Mesenchymal stem cell (in vitro differentiated cells and primary cell): Measurements from ENCODE around the gene FGFBP2.

Experiments used
- DNase-seq: peaks from one replicate; pipeline ENCODE4 v3.0.0-alpha.2; 2013
- H2AFZ ChIP-seq: one replicate; pipeline ENCODE4 v1.6.1; 2013; ENCODE audit warnings: low read depth, mild to moderate bottlenecking, control low read depth, inconsistent platforms, low read length, moderate library complexity
- H2AK5ac ChIP-seq: 2 replicates; pipeline ENCODE4 v1.6.1; 2013; ENCODE audit warnings: low read length, moderate library complexity, mild to moderate bottlenecking, inconsistent platforms; ENCODE audit not compliant: severe bottlenecking
- H2BK120ac ChIP-seq: one replicate; pipeline ENCODE4 v1.6.1; 2013; ENCODE audit warnings: low read depth, mild to moderate bottlenecking, inconsistent platforms, low read length, moderate library complexity
- H2BK12ac ChIP-seq, 2 experiments: one replicate each; pipeline ENCODE4 v1.6.1; 2013; ENCODE audit warnings: inconsistent platforms in 2 of 2, low read length in 2 of 2, mild to moderate bottlenecking in 2 of 2, moderate library complexity in 2 of 2, control low read depth in 1 of 2
- H2BK15ac ChIP-seq: one replicate; pipeline ENCODE4 v1.6.1; 2013; ENCODE audit warnings: mild to moderate bottlenecking, low read depth, inconsistent platforms; ENCODE audit not compliant: poor library complexity, severe bottlenecking
- H2BK5ac ChIP-seq: 2 replicates; pipeline ENCODE4 v1.6.1; 2013; ENCODE audit warnings: low read depth, mild to moderate bottlenecking, low read length, control low read depth, inconsistent platforms; ENCODE audit not compliant: poor library complexity, severe bottlenecking
- H3K14ac ChIP-seq, 2 experiments: one replicate each; pipeline ENCODE4 v1.6.1; 2013; ENCODE audit warnings: inconsistent platforms in 2 of 2, low read length in 2 of 2, control low read depth in 1 of 2, mild to moderate bottlenecking in 1 of 2, moderate library complexity in 1 of 2
- H3K18ac ChIP-seq, 2 experiments: one replicate each; pipeline ENCODE4 v1.6.1; 2013; ENCODE audit warnings: inconsistent platforms in 2 of 2, low read length in 2 of 2, control low read depth in 1 of 2, low read depth in 1 of 2, mild to moderate bottlenecking in 1 of 2
- H3K23ac ChIP-seq, 2 experiments: one replicate each; pipeline ENCODE4 v1.6.1; 2013; ENCODE audit warnings: inconsistent platforms in 2 of 2, low read length in 2 of 2, mild to moderate bottlenecking in 2 of 2, moderate library complexity in 2 of 2, control low read depth in 1 of 2
- H3K27ac ChIP-seq: 2 replicates; pipeline ENCODE4 v1.5.1; 2013; ENCODE audit warnings: mild to moderate bottlenecking, moderate library complexity, low read length, control low read depth, inconsistent platforms; ENCODE audit not compliant: poor library complexity, severe bottlenecking
- H3K27me3 ChIP-seq, 2 experiments: 2 replicates each; pipeline versions ENCODE4 v1.6.1 to v1.7.0; 2013; ENCODE audit warnings: low read length in 2 of 2, mild to moderate bottlenecking in 2 of 2, moderate library complexity in 2 of 2, control low read depth in 1 of 2, inconsistent platforms in 1 of 2; ENCODE audit not compliant: control insufficient read depth in 1 of 2, insufficient read depth in 1 of 2
- H3K36me3 ChIP-seq, 2 experiments: 2 replicates each; pipeline versions ENCODE4 v1.6.1 to v1.7.0; 2013; ENCODE audit warnings: low read length in 2 of 2, control low read depth in 1 of 2, inconsistent platforms in 1 of 2, low read depth in 1 of 2, mild to moderate bottlenecking in 1 of 2; ENCODE audit not compliant: insufficient read depth in 2 of 2, control insufficient read depth in 1 of 2
- H3K4ac ChIP-seq, 2 experiments: one replicate each; pipeline ENCODE4 v1.6.1; 2013; ENCODE audit warnings: inconsistent platforms in 2 of 2, low read length in 2 of 2, mild to moderate bottlenecking in 2 of 2, moderate library complexity in 2 of 2, control low read depth in 1 of 2, low read depth in 1 of 2
- H3K4me1 ChIP-seq: 2 replicates; pipeline ENCODE4 v1.6.1; 2013; ENCODE audit warnings: low read depth, low read length, control low read depth; ENCODE audit not compliant: control insufficient read depth, insufficient read depth
- H3K4me2 ChIP-seq: 2 replicates; pipeline ENCODE4 v1.6.1; 2013; ENCODE audit warnings: low read length, mild to moderate bottlenecking, inconsistent platforms; ENCODE audit not compliant: poor library complexity, severe bottlenecking
- H3K4me3 ChIP-seq, 2 experiments: 2 replicates each; pipeline versions ENCODE4 v1.5.1 to v1.7.0; 2013; ENCODE audit warnings: low read length in 2 of 2, mild to moderate bottlenecking in 2 of 2, control low read depth in 1 of 2, low read depth in 1 of 2; ENCODE audit not compliant: insufficient read depth in 1 of 2
- H3K79me1 ChIP-seq: replicated peaks from 2 replicates; pipeline ENCODE4 v1.6.1; 2013; ENCODE audit warnings: mild to moderate bottlenecking, control low read depth, low read length, inconsistent platforms; ENCODE audit not compliant: poor library complexity, severe bottlenecking
- H3K9ac ChIP-seq: 2 replicates; pipeline ENCODE4 v1.7.0; 2013; ENCODE audit warnings: mild to moderate bottlenecking, low read length, moderate library complexity
- H3K9me3 ChIP-seq: 2 replicates; pipeline ENCODE4 v1.7.0; 2013; ENCODE audit warnings: mild to moderate bottlenecking, low read length; ENCODE audit not compliant: control insufficient read depth
- H4K8ac ChIP-seq: one replicate; pipeline ENCODE4 v1.6.1; 2013; ENCODE audit warnings: inconsistent platforms, mild to moderate bottlenecking, low read length, moderate library complexity
- H4K91ac ChIP-seq: one replicate; pipeline ENCODE4 v1.6.1; 2013; ENCODE audit warnings: mild to moderate bottlenecking, low read length, inconsistent platforms
- WGBS: methylation state at CpG from one replicate; pipeline ENCODE4 v1.1.7; 2013; ENCODE audit warnings: mixed read lengths; 5-methylcytosine and 5-hydroxymethylcytosine counted together

Gene FGFBP2

GRCh38 chr4:15953625-15954024, 9.3 kb downstream of the FGFBP2 start:
- Histone ChIP-seq H3K23ac (no peak overlapping the region), H2BK5ac (no peak overlapping the region), H3K79me1 (no peaks in the 10 kb centered on the region), H3K4me3 (no peak overlapping the region), H4K8ac (no peak overlapping the region), H3K4me1 (peaks cover 2% of the 10 kb centered on the region), H3K36me3 (no peaks in the 10 kb centered on the region), H3K18ac (no peak overlapping the region), H3K9ac (no peak overlapping the region), H2BK120ac (no peak overlapping the region), H2BK15ac (no peak overlapping the region), H3K4me2 (no peak overlapping the region), H2AK5ac (no peak overlapping the region), H3K27ac (no peak overlapping the region), H3K9me3 (no peaks in the 10 kb centered on the region), H3K4ac (no peak overlapping the region), H3K14ac (no peak overlapping the region), H4K91ac (no peak overlapping the region), H2AFZ (no peak overlapping the region), H3K27me3 (no peaks in the 10 kb centered on the region), H2BK12ac (no peak overlapping the region)
- no peak for DNase-seq
- WGBS, result 97% methylated on average over 5 of the region's 5 CpGs

GRCh38 chr4:15951781-15952180, 11.2 kb downstream of the FGFBP2 start:
- H3K9me3 ChIP-seq, result no peaks in the 10 kb centered on the region
- H3K27ac ChIP-seq, result no peak overlapping the region
- H3K4me2 ChIP-seq, result no peak overlapping the region
- H3K23ac ChIP-seq, result no peak overlapping the region
- H3K4me3 ChIP-seq, result no peak overlapping the region
- no peak overlapping the region for H2BK5ac ChIP-seq
- peaks cover 2% of the 10 kb centered on the region for H3K4me1 ChIP-seq
- H3K36me3 ChIP-seq, result no peaks in the 10 kb centered on the region
- no peak overlapping the region for H2BK15ac ChIP-seq
- H3K9ac ChIP-seq, result no peak overlapping the region
- no peak overlapping the region for H3K18ac ChIP-seq
- no peak overlapping the region for H2AK5ac ChIP-seq
- no peak overlapping the region for H2AFZ ChIP-seq
- H3K4ac ChIP-seq, result no peak overlapping the region
- H2BK120ac ChIP-seq, result no peak overlapping the region
- H3K27me3 ChIP-seq, result no peaks in the 10 kb centered on the region
- no peaks in the 10 kb centered on the region for H3K79me1 ChIP-seq
- DNase-seq, result no peak
- H3K14ac ChIP-seq, result no peak overlapping the region
- no peak overlapping the region for H2BK12ac ChIP-seq
- H4K91ac ChIP-seq, result no peak overlapping the region
- no peak overlapping the region for H4K8ac ChIP-seq

- Histone ChIP-seq H3K9me3 (no peaks in the 10 kb centered on the region), H3K4ac (no peak overlapping the region), H2AK5ac (no peak overlapping the region)
Measured at GRCh38 chr4:15948826-15949225, 14.1 kb downstream of the FGFBP2 start.

GRCh38 chr4:15947684-15948083, 15.3 kb downstream of the FGFBP2 start:
- no peak overlapping the region for H3K27ac ChIP-seq
- no peak overlapping the region for H3K4me3 ChIP-seq
- no peak overlapping the region for H2BK5ac ChIP-seq
- no peak overlapping the region for H3K4me2 ChIP-seq
- H3K36me3 ChIP-seq, result no peaks in the 10 kb centered on the region
- H4K91ac ChIP-seq, result no peak overlapping the region
- H2BK15ac ChIP-seq, result no peak overlapping the region
- H3K27me3 ChIP-seq, result no peaks in the 10 kb centered on the region
- no peak overlapping the region for H4K8ac ChIP-seq
- no peak overlapping the region for H2AFZ ChIP-seq
- no peak overlapping the region for H2BK120ac ChIP-seq
- 88% methylated on average over 5 of the region's 8 CpGs for WGBS
- no peak overlapping the region for H3K9ac ChIP-seq
- DNase-seq, result no peak
- no peaks in the 10 kb centered on the region for H3K79me1 ChIP-seq
- no peak overlapping the region for H3K18ac ChIP-seq
- no peak overlapping the region for H3K14ac ChIP-seq
- no peak overlapping the region for H3K23ac ChIP-seq
- no peak overlapping the region for H2AK5ac ChIP-seq
- no peak overlapping the region for H2BK12ac ChIP-seq
- no peak overlapping the region for H3K4ac ChIP-seq
- no peaks in the 10 kb centered on the region for H3K9me3 ChIP-seq
- no peaks in the 10 kb centered on the region for H3K4me1 ChIP-seq

More at GRCh38 chr4:15948826-15949225, 14.1 kb downstream of the FGFBP2 start:
- H3K36me3 ChIP-seq, result no peaks in the 10 kb centered on the region
- H2BK120ac ChIP-seq, result no peak overlapping the region
- no peak overlapping the region for H3K4me3 ChIP-seq
- H2BK12ac ChIP-seq, result no peak overlapping the region
- H3K27ac ChIP-seq, result no peak overlapping the region
- H2BK5ac ChIP-seq, result no peak overlapping the region
- no peak overlapping the region for H3K23ac ChIP-seq
- H2BK15ac ChIP-seq, result no peak overlapping the region
- no peak overlapping the region for H4K91ac ChIP-seq
- H3K27me3 ChIP-seq, result no peaks in the 10 kb centered on the region
- H3K4me1 ChIP-seq, result no peaks in the 10 kb centered on the region
- H2AFZ ChIP-seq, result no peak overlapping the region
- WGBS, result 96% methylated on average over 9 of the region's 9 CpGs
- no peak overlapping the region for H3K9ac ChIP-seq
- no peak overlapping the region for H3K4me2 ChIP-seq
- no peak overlapping the region for H3K14ac ChIP-seq
- DNase-seq, result no peak
- no peak overlapping the region for H4K8ac ChIP-seq
- H3K79me1 ChIP-seq, result no peaks in the 10 kb centered on the region
- H3K18ac ChIP-seq, result no peak overlapping the region
